Neural cell (in vitro differentiated cells): ENCODE results near the gene CYP3A5. TPM values are rescaled to one million over a fixed set of nuclear protein-coding genes. Genes with fewer than 3 reads are reported as not detected.
"Not testable (repeated sequence)": the region's sequence is repeated elsewhere in the genome, so short reads cannot be mapped to it uniquely, and the experiment has no call there.

Source experiments
- H2AFZ ChIP-seq: fragments of 200-600, 300-800 bp; sonication (generic), shearing (Covaris generic); 2 replicates; pipeline ENCODE4 v1.6.0; 2014; ENCODE audit warnings: low read depth, mild to moderate bottlenecking, antibody characterized with exemption, low read length, moderate library complexity
- H3F3A ChIP-seq: fragments of 200-600 bp; shearing (Covaris generic); 2 replicates; pipeline ENCODE4 v1.6.1; 2016; ENCODE audit warnings: mild to moderate bottlenecking, moderate library complexity, mixed read lengths, antibody characterized with exemption, low read length; ENCODE audit not compliant: insufficient read depth, poor library complexity, severe bottlenecking
- H3K27ac ChIP-seq: fragments of 200-600, 300-800 bp; sonication (generic), shearing (Covaris generic); 2 replicates; pipeline ENCODE4 v1.5.1; 2014; ENCODE audit warnings: mild to moderate bottlenecking, low read length, moderate library complexity
- H3K27me3 ChIP-seq: fragments of 300-800, 200-600 bp; sonication (generic), shearing (Covaris generic); 2 replicates; pipeline ENCODE4 v1.6.0; 2014; ENCODE audit warnings: mild to moderate bottlenecking, low read depth, low read length, moderate library complexity; ENCODE audit not compliant: insufficient read depth
- H3K36me3 ChIP-seq: fragments of 300-800, 200-600 bp; sonication (generic), shearing (Covaris generic); 2 replicates; pipeline ENCODE4 v1.5.1; 2014; ENCODE audit warnings: mild to moderate bottlenecking, antibody characterized with exemption, low read length, moderate library complexity; ENCODE audit not compliant: insufficient read depth
- H3K4me2 ChIP-seq: fragments of 300-800, 200-600 bp; sonication (generic), shearing (Covaris generic); 2 replicates; pipeline ENCODE4 v1.6.0; 2014; ENCODE audit warnings: mild to moderate bottlenecking, low read length
- H3K4me3 ChIP-seq: fragments of 300-800, 200-600 bp; sonication (generic), shearing (Covaris generic); 2 replicates; pipeline ENCODE4 v1.5.1; 2014; ENCODE audit warnings: mild to moderate bottlenecking, low read length, moderate library complexity
- H3K79me2 ChIP-seq: fragments of 200-600 bp; shearing (Covaris generic); replicated peaks from 2 replicates; pipeline ENCODE4 v1.6.0; 2014; ENCODE audit warnings: mild to moderate bottlenecking, low read length, moderate library complexity; ENCODE audit not compliant: insufficient read depth
- H3K9ac ChIP-seq: fragments of 300-800, 200-600 bp; sonication (generic), shearing (Covaris generic); 2 replicates; pipeline ENCODE4 v1.6.1; 2016; ENCODE audit warnings: mild to moderate bottlenecking, low read length, mixed read lengths
- H3K9me2 ChIP-seq: fragments of 200-600 bp; shearing (Covaris generic); 2 replicates; pipeline ENCODE4 v1.6.1; 2016; ENCODE audit warnings: mild to moderate bottlenecking, low read length, mixed read lengths; ENCODE audit not compliant: insufficient read depth
- H3K9me3 ChIP-seq: fragments of 200-600, 300-800 bp; sonication (generic), shearing (Covaris generic); 2 replicates; pipeline ENCODE4 v1.6.1; 2016; ENCODE audit warnings: mild to moderate bottlenecking, mixed run types, low read length, moderate library complexity, mixed read lengths
- H4K20me1 ChIP-seq: fragments of 200-600 bp; shearing (Covaris generic); 2 replicates; pipeline ENCODE4 v1.6.1; 2016; ENCODE audit warnings: mild to moderate bottlenecking, mixed run types; ENCODE audit not compliant: insufficient read depth
- CTCF ChIP-seq: fragments of 450-650 bp; IDR thresholded peaks from 2 replicates; pipeline ENCODE4 v1.5.1; 2014; ENCODE audit warnings: antibody characterized with exemption, mild to moderate bottlenecking, moderate library complexity; ENCODE audit not compliant: poor library complexity, severe bottlenecking
- EP300 ChIP-seq: fragments of 450-650 bp; conservative IDR thresholded peaks from 2 replicates; pipeline ENCODE4 v1.6.1; 2014; ENCODE audit warnings: antibody characterized with exemption, mild to moderate bottlenecking, moderate library complexity; ENCODE audit not compliant: poor library complexity, severe bottlenecking
- EZH2 ChIP-seq: fragments of 200-600, 300-800 bp; shearing (Covaris generic), sonication (generic); IDR thresholded peaks from 2 replicates; pipeline ENCODE4 v1.6.1; 2014; ENCODE audit warnings: antibody characterized with exemption, low read length, borderline replicate concordance, mild to moderate bottlenecking; ENCODE audit not compliant: insufficient read depth, poor library complexity, severe bottlenecking
- MXI1 ChIP-seq: fragments of 450-650 bp; conservative IDR thresholded peaks from 2 replicates; pipeline ENCODE4 v1.6.1; 2014; ENCODE audit warnings: antibody characterized with exemption, mild to moderate bottlenecking; ENCODE audit not compliant: poor library complexity, severe bottlenecking
- POLR2AphosphoS5 ChIP-seq: IDR thresholded peaks from 2 replicates; pipeline ENCODE4 v1.6.1; 2012
- RAD21 ChIP-seq: fragments of 450-650 bp; conservative IDR thresholded peaks from 2 replicates; pipeline ENCODE4 v1.6.1; 2014; ENCODE audit warnings: antibody characterized with exemption, mild to moderate bottlenecking, moderate library complexity
- REST ChIP-seq: IDR thresholded peaks from 2 replicates; pipeline ENCODE4 v1.6.1; 2012; ENCODE audit warnings: borderline replicate concordance
- SMC3 ChIP-seq: fragments of 450-650 bp; conservative IDR thresholded peaks from 2 replicates; pipeline ENCODE4 v1.6.1; 2014; ENCODE audit warnings: antibody characterized with exemption, mild to moderate bottlenecking, moderate library complexity; ENCODE audit not compliant: poor library complexity
- TAF1 ChIP-seq: IDR thresholded peaks from 2 replicates; pipeline ENCODE4 v1.6.1; 2012; ENCODE audit warnings: low read depth
- polyA plus RNA-seq: library from polyadenylated mRNA; depleted of rRNA; stranded (reverse); fragments of >200 nt; gene quantifications from 2 replicates; pipeline ENCODE4 v1.2.3, GENCODE V29; 2014

The CYP3A5 gene
- polyA plus RNA-seq, 1 donor from 2014 or later, result not detected

- Histone ChIP-seq H3K27ac (no peak overlapping the region), H3K36me3 (no peaks in the 10 kb centered on the region), H3K27me3 (no peaks in the 10 kb centered on the region), H3K4me2 (no peak overlapping the region), H3K79me2 (no peaks in the 10 kb centered on the region), H2AFZ (no peak overlapping the region), H3K9me3 (no peaks in the 10 kb centered on the region), H3K9me2 (no peaks in the 10 kb centered on the region), H3K4me3 (no peak overlapping the region), H3F3A (no peaks in the 10 kb centered on the region), H3K9ac (no peak overlapping the region), H4K20me1 (no peaks in the 10 kb centered on the region)
- TF ChIP-seq CTCF (no peak), MXI1 (no peak), POLR2AphosphoS5 (no peak), TAF1 (no peak), EP300 (no peak), RAD21 (no peak), REST (no peak), SMC3 (no peak), EZH2 (no peak)
Observed at GRCh38 chr7:99699946-99700345, 20.1 kb upstream of the CYP3A5 start.

- H3K27me3 ChIP-seq, result not testable (repeated sequence)
Observed at GRCh38 chr7:99698867-99699730, 19.3 kb upstream of the CYP3A5 start.

GRCh38 chr7:99694912-99695304, 15.1 kb upstream of the CYP3A5 start:
- no peak overlapping the region for H3K9ac ChIP-seq
- no peak overlapping the region for H3K27ac ChIP-seq
- H3K9me2 ChIP-seq, result no peaks in the 10 kb centered on the region
- no peak overlapping the region for H3K4me3 ChIP-seq
- H3K79me2 ChIP-seq, result no peaks in the 10 kb centered on the region
- no peaks in the 10 kb centered on the region for H3F3A ChIP-seq
- H3K27me3 ChIP-seq, result no peaks in the 10 kb centered on the region
- no peaks in the 10 kb centered on the region for H4K20me1 ChIP-seq
- H3K4me2 ChIP-seq, result no peak overlapping the region
- no peaks in the 10 kb centered on the region for H3K9me3 ChIP-seq
- H3K36me3 ChIP-seq, result no peaks in the 10 kb centered on the region
- no peak for TF ChIP-seq EP300
- TF ChIP-seq MXI1, result no peak
- TF ChIP-seq TAF1, result no peak
- TF ChIP-seq SMC3, result no peak
- no peak for TF ChIP-seq REST
- no peak for TF ChIP-seq POLR2AphosphoS5
- no peak for TF ChIP-seq CTCF
- TF ChIP-seq RAD21, result no peak
- no peak for TF ChIP-seq EZH2
- H2AFZ ChIP-seq, result no peak overlapping the region

More at GRCh38 chr7:99698867-99699730, 19.3 kb upstream of the CYP3A5 start:
- not testable (repeated sequence) for H4K20me1 ChIP-seq, H3K9ac ChIP-seq, H3K27ac ChIP-seq, H3F3A ChIP-seq, H3K9me3 ChIP-seq, H3K4me2 ChIP-seq, H3K4me3 ChIP-seq, H3K79me2 ChIP-seq, H2AFZ ChIP-seq, H3K9me2 ChIP-seq, H3K36me3 ChIP-seq
